Lung (tissue), 12 donors: Measurements from ENCODE around the gene CCL1. TPM values are rescaled to one million over a fixed set of nuclear protein-coding genes. Genes with fewer than 3 reads are reported as not detected.

Experiments used
- ATAC-seq: fragments of 200-7000 bp; cut with Tn5 transposase; one replicate; pipeline ENCODE4 v1.9.1; 2020; ENCODE audit warnings: moderate number of reproducible peaks; ENCODE audit not compliant: insufficient read depth, low FRiP score
- DNase-seq, 3 donors: peaks; one replicate each; pipeline ENCODE4 v3.0.0-alpha.2; 2013 to 2017
- H3K27ac ChIP-seq, 2 donors: one replicate each; pipeline ENCODE4 v1.5.1; 2013; ENCODE audit warnings: mild to moderate bottlenecking in 2 of 2, moderate library complexity in 2 of 2, control low read depth in 1 of 2, inconsistent platforms in 1 of 2, low read depth in 1 of 2, low read length in 1 of 2
- H3K27me3 ChIP-seq, 3 donors: one replicate each; pipeline ENCODE4 v1.5.1; 2013; ENCODE audit warnings: low read length in 2 of 3; ENCODE audit not compliant: control insufficient read depth in 3 of 3, insufficient read depth in 3 of 3
- H3K36me3 ChIP-seq, 4 donors: one replicate each; pipeline ENCODE4 v1.5.1; 2013; ENCODE audit warnings: low read length in 4 of 4, mild to moderate bottlenecking in 1 of 4, moderate library complexity in 1 of 4; ENCODE audit not compliant: control insufficient read depth in 4 of 4, insufficient read depth in 4 of 4
- H3K4me1 ChIP-seq, 5 donors: one replicate each; pipeline ENCODE4 v1.5.1; 2013; ENCODE audit warnings: low read length in 5 of 5, mild to moderate bottlenecking in 2 of 5, moderate library complexity in 1 of 5; ENCODE audit not compliant: control insufficient read depth in 5 of 5, insufficient read depth in 5 of 5
- H3K4me3 ChIP-seq: one replicate; pipeline ENCODE4 v1.5.1; 2013; ENCODE audit warnings: mild to moderate bottlenecking, control low read depth, moderate library complexity
- H3K9ac ChIP-seq, 2 donors: one replicate each; pipeline ENCODE4 v1.5.1; 2013; ENCODE audit warnings: low read length in 2 of 2, control low read depth in 1 of 2; ENCODE audit not compliant: insufficient read depth in 1 of 2
- H3K9me3 ChIP-seq, 4 donors: one replicate each; pipeline ENCODE4 v1.5.1; 2013; ENCODE audit warnings: low read length in 3 of 4, mild to moderate bottlenecking in 1 of 4, moderate library complexity in 1 of 4; ENCODE audit not compliant: control insufficient read depth in 4 of 4, insufficient read depth in 3 of 4
- CTCF ChIP-seq: IDR thresholded peaks from 2 replicates; pipeline ENCODE4 v1.5.1; 2012; ENCODE audit warnings: mild to moderate bottlenecking; ENCODE audit errors: control extremely low read depth, extremely low read depth
- WGBS, 2 donors: extraction: QIAGEN DNeasy Blood & Tissue Kit; methylation state at CpG; one replicate each; pipeline ENCODE4 v1.1.7; 2013; 5-methylcytosine and 5-hydroxymethylcytosine counted together
- polyA plus RNA-seq, 2 donors: library from polyadenylated mRNA; stranded (reverse); fragments of 200-250 nt; gene quantifications; one replicate each; pipeline ENCODE4 v1.2.1, GENCODE V29; 2013
- total RNA-seq, 2 donors: library from RNA; depleted of rRNA in 1 of 2; stranded (reverse); fragments of >200 nt in 1 of 2; gene quantifications; one replicate each; pipeline ENCODE4 v1.2.1, GENCODE V29; 2014 to 2021
- donor health status: control.
- donor health status: control.
- donor health status: Bipolar disorder and iron deficiency.
- donor health status: healthy.
- donor health status: DM: yes; HTN: yes; CAD: no.

Gene CCL1
- total and polyA plus RNA-seq, 4 donors: 0.44 TPM; not detected in 3

DNA sequence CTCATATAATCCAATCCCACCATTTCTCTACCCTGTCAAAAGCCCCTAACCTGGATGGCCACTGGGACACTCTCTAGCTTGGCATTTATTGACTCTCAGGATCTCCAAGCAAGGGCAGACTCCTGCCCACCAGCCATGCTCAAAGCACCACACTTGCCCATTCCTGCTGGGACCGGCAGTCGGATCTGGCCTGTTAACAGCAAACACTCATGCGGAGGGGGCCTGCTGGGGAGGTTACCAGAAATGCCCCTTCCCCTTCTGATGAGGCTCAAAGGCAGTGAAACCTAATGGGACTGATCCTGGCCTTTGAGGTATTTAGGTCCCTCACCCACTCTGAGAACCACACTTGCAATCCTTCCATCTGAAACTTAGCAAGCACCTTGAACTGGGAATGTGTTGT lies 6.5 kb upstream of the CCL1 start:
- H3K9me3 ChIP-seq: no peaks in the 10 kb centered on the region
- no peak for DNase-seq
- no peak overlapping the region for H3K27ac ChIP-seq
- peaks cover 0 to 3% (median 0%) of the 10 kb centered on the region in 5 donors for H3K4me1 ChIP-seq
- no peak overlapping the region for H3K9ac ChIP-seq
- no peaks in the 10 kb centered on the region for H3K36me3 ChIP-seq
- H3K27me3 ChIP-seq: peaks cover 0 to 4% (median 0%) of the 10 kb centered on the region in 3 donors
- TF ChIP-seq CTCF: no peak
- H3K4me3 ChIP-seq: no peak overlapping the region
- no peak for ATAC-seq
- WGBS, 2 donors: 85 to 95% methylated on average over 3 of the region's 3 CpGs

GRCh38 chr17:34368946-34369500 lies 6.0 kb upstream of the CCL1 start:
- no peaks in the 10 kb centered on the region for H3K9me3 ChIP-seq
- H3K27me3 ChIP-seq: peaks cover 0 to 4% (median 0%) of the 10 kb centered on the region in 3 donors
- no peak for TF ChIP-seq CTCF
- no peak overlapping the region for H3K4me3 ChIP-seq
- DNase-seq (no peak), ATAC-seq (no peak)
- WGBS, 2 donors: 31 to 42% methylated on average over 4 of the region's 4 CpGs
- no peaks in the 10 kb centered on the region for H3K36me3 ChIP-seq
- H3K4me1 ChIP-seq: peaks cover 0 to 3% (median 0%) of the 10 kb centered on the region in 5 donors
- no peak overlapping the region for H3K27ac ChIP-seq
- no peak overlapping the region for H3K9ac ChIP-seq

DNA sequence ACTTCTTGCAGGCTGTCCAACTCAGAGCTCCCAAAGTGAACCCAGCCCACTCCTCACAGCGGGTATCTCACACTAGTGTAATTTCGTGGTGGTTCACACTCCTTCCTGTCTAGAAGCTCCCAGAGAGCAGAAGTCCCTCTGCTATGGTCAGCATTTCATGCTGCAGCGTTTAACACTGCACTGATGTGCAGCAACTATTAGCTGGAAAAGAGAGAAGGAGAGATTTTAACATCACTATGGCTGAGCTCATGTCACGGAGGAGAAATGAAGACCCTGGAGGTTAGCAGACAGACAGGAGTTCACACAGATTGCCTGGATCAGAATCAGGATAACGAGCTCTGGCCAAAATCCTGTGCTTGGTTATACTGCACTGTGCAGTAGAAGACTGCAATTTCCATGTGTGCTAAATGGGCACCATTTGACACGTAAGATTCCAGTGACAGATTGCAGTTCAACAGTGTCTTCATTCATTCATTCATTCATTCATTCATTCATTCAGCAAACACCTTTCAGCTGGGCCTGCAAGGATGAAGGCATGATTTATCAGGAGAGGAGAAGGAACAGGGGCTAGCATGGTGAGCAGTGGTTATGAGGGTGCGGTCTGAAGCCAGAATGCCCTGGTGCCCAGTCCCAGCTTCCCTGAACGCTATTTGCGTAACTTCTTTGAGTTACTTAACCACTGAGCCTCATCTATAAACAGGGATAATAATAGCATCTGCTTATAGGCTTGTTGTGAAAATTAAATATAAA lies 5.3 kb upstream of the CCL1 start:
- Histone ChIP-seq H3K27ac (no peak overlapping the region), H3K9ac (no peak overlapping the region), H3K9me3 (no peaks in the 10 kb centered on the region), H3K4me1 (peaks cover 0 to 3% (median 0%) of the 10 kb centered on the region in 5 donors), H3K4me3 (no peak overlapping the region), H3K36me3 (no peaks in the 10 kb centered on the region), H3K27me3 (peaks cover 0 to 4% (median 0%) of the 10 kb centered on the region in 3 donors)
- no peak for TF ChIP-seq CTCF
- ATAC-seq (no peak), DNase-seq (no peak)
- 47 to 62% methylated on average over 9 of the region's 9 CpGs for WGBS, 2 donors
